Stimulated activated CD4-positive, alpha-beta T cell treated with anti-CD3 and anti-CD28 coated beads, Interleukin-12 subunit alpha, Interleukin-12 subunit beta, amount 100 ng/mL, for 48 hours (primary cell): ENCODE results near the gene RABGAP1L.
"Not testable (repeated sequence)": the region's sequence is repeated elsewhere in the genome, so short reads cannot be mapped to it uniquely, and the experiment has no call there.

Source experiments
- DNase-seq, 3 donors: peaks; one replicate each; pipeline ENCODE4 v3.0.0-alpha.2; 2020; ENCODE audit warnings: low read depth in 2 of 3, low spot score in 1 of 3

RABGAP1L gene

DNA sequence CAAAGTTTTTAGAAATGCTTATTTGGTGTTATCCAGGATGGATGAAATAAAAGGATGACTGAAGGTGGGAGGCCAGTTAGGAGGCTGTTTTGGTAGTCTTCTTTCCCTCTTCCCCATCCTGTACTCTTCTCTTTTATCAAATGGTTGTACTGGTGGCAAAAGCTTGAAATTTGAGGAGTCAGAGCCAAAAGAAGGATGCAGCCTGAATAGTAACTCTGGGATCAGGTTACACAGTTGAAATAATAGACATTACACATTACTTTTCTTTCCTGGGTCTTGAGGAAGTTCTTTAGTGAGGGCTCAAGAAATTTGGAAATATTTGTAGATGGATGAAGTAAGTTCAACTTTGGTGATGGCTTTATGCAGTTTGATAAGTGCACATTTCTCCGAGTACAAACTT is 397.1 kb downstream of the RABGAP1L start:
- no peak for DNase-seq

DNA sequence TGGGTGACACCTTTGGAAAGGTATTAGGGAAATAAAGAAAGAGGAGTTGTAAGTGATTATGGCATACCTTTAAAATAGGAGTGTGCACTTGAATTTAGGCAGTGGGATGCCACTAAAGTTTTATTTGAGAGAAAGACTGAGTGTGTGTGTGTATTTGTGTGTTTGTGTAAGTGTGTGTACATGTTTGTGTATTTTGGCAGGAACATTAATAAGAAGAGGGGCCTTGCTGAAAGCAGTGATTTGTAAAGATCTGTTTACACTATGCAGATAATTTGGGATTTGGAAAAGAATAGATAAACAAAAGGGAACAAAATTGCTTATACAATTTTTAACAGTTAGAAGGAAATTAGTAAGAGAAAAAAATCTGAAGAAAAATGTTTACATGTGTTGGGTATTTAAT is 409.2 kb downstream of the RABGAP1L start:
- DNase-seq, result no peak

DNA sequence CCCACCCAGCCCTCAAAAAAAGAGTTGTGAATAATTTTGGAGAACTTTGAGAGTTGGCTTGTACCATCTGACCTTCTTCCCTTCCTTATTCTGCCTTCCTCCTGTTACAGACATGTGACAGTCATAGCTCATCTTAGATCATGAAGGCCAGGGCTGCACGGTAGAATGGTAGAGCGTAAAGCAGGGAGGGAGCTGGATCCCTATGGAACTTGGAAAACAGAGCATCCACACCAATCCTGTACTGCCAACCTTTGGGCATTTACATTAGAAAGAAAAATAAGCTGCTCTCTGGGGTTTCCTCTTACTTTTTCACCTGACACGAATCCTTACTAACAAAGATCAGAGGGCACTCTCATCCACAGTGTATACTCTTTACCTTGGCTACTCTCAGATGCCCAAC is 409.9 kb downstream of the RABGAP1L start:
- DNase-seq, result no peak

DNA sequence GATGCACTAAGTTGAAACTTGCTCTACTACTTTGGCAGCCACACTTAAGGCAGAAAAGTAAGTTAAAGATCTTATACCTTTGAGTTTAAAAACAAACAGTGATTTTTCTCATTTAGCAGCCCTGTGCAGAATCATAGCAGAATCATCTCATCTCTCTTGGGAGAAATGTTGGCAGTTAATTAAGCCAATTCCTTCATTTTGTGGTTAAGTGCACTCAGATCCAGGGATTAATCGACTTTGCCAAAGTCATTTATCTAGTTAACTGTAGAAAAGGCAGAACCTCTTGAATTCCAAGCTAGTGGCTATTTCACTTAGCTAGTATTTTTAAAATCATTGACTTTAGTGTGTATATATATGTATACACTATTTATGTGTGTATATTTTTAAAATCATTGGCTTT is 413.5 kb downstream of the RABGAP1L start:
- DNase-seq, result no peak

- not testable (repeated sequence) for DNase-seq
These were observed 416.8 kb downstream of the RABGAP1L start for GRCh38 chr1:174576120-174576519.

- no peak for DNase-seq
These were observed 418.4 kb downstream of the RABGAP1L start for GRCh38 chr1:174577681-174578080.

DNA sequence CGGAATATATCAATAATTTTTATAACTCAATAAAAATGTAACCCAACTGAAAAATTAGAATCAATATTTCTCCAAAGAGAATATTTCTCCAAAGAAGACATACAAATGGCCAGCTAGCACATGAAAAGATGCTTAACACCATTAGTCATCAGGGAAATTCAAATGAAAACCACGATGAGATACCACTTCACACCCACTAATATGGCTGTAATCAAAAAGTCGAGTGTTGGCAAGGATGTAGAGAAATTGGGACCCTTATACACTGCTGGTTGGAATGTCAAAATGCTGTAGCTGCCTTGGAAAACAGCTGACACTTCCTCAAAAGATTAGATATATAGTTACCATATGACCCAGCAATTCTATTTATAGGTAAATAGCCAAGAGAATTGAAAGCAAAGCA is 421.5 kb downstream of the RABGAP1L start:
- no peak for DNase-seq

GRCh38 chr1:174583316-174583715 is 424.0 kb downstream of the RABGAP1L start:
- no peak for DNase-seq

- no peak for DNase-seq
These were observed 424.8 kb downstream of the RABGAP1L start for GRCh38 chr1:174584071-174584470.

DNA sequence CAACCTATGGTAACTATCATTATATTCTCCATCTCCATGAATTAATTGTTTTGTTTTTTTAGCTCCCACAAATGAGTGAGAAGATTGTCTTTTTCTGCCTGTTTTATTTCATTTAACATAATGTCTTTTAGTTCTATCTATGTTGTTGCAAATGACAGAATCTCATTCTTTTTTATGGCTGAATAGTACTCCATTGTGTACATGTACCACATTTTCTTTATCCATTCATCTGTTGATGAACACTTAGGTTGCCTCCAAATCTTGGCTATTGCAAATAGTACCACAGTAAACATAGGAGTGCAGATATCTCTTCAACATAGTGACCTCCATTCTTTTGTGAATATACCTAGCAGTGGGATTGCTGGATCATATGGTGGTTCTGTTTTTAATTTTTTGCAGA is 429.3 kb downstream of the RABGAP1L start:
- not testable (repeated sequence) for DNase-seq

- DNase-seq, result no peak
These were observed 445.9 kb downstream of the RABGAP1L start for GRCh38 chr1:174605198-174605597.

DNA sequence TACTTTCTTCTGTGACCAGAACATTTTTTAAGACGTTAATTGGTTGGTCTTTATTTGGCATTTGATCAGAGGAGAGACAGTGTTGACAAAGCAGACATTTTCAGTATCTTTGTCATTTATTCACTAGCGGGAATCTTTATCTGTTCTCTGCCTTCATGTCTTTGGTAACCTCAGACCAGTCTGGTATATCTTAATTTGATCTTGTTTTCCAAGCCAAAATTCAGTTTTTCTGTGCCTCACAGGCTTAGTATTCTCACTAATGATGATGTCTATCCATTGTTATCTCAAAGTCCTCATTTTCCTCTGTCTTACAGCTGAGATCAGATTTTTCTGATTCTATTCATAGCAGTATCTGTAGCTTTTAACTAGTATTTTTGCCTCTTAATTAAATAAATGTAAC is 447.2 kb downstream of the RABGAP1L start:
- no peak for DNase-seq

- DNase-seq, result not testable (repeated sequence)
These were observed 458.6 kb downstream of the RABGAP1L start for GRCh38 chr1:174617905-174618304.

DNA sequence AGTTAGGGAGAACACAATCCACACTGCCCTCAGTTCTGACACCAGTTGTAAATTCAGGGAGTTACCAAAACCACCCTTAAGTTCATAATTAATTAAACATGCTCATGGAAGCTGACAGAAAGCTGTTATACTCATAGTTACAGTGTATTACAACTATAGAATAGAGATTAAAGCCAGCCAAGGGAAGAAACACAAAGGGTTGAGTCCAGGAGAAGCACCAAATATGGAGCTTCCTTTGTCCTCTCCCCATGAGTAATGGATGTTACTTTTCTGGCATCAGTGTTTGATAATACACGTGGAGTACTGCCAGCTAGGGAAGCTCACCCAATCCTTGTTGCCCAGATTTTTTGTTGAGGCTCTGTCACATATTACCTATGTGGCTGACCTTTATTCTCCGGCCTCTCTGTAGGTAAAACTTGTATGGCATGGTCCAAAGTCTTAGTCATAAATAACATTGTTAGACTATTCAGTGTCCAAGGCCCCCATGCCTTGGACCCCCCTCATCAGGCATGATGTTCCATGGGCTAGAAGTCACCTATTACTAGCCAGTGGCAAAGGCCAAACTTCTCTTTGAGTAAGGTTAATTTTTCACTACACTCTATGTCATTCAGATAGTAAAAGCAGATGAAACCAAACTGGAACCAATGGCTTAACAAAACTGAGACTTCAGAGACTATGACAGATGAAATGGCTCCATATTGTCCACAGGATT is 464.2 kb downstream of the RABGAP1L start:
- no peak for DNase-seq

- no peak for DNase-seq
These were observed 467.0 kb downstream of the RABGAP1L start for GRCh38 chr1:174626031-174627025.

DNA sequence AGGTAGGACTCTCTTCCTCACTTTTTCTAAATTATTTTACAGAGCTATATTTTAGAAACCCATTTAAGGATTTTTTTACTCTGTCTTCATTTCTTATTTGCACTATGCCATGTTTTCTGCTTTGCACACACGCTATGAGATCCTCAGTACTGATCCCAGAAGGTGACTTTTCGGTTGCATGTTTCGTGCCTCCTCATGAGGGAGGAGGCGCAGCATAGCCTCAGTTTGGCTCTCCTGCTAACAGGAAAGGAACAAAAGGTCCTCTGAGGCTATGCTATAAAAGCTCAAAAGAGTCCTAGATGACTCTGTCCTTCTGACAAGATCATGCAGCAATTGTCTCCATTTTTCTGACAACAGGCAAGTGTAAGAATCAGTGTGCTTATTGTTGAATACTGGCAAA is 478.2 kb downstream of the RABGAP1L start:
- DNase-seq, result no peak

DNA sequence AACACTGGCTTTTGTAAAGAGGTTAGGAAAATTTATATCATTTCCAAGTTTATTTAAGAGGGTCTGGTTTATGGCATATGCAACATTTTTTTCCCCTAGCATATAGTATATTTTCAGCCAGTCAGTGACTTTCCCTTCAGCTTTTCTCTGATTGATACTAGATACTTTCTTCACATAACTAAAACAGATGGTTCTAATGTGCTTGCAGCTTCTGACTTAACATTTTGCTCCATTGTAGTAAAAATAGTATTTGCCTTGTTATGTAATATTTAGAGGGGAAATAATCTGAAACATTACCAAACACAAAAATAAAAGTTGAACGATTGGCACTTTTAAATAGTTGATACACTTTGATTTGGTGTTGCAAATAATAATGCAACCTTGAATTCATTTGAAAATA is 480.1 kb downstream of the RABGAP1L start:
- no peak for DNase-seq

DNA sequence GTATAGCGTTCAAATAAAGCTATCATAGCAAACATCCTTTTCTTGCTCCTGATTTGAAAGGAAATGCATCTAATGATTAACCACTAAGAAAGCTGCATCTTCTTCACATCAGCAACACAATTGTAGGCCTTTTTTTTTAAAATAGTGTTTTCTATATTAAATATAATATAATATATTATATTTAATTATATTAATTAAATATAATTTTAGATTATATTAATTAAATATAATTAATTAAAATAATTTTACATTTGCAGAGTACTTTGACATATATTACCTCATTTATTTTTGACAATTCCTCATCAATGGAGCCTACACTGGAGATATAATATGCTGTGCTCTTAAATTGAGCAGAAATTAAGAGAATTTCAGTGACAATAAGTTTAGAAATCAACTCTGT is 481.5 kb downstream of the RABGAP1L start:
- no peak for DNase-seq

DNA sequence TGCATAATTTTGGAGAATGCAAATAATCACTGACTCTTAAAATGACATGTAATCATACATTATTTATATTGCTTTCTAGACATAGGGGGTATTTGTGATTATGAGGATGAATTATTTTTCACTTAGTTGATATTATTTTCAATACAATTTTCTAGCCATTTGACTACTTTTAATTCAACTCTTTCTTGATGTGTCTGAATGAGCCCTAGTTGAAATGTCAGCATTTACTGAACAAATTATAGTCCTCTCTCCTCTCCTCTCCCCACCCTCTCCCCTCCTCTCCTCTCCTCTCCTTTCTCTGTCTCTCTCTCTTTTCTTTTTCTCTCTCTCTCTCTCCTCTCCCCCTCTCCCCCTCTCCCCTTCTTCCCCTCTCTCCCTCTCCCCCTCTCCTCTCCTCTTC is 483.1 kb downstream of the RABGAP1L start:
- DNase-seq, result no peak

GRCh38 chr1:174643206-174643605 is 483.9 kb downstream of the RABGAP1L start:
- no peak for DNase-seq

DNA sequence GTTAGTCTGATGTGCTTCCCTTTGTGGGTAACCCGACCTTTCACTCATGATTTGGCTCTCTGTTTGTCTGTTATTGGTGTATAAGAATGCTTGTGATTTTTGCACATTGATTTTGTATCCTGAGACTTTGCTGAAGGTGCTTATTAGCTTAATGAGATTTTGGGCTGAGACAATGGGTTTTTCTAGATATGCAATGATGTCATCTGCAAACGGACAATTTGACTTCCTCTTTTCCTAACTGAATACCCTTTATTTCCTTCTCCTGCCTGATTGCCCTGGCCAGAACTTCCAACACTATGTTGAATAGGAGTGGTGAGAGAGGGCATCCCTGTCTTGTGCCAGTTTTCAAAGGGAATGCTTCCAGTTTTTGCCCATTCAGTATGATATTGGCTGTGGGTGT is 490.3 kb downstream of the RABGAP1L start:
- DNase-seq, result not testable (repeated sequence)

GRCh38 chr1:174652569-174653280 is 493.4 kb downstream of the RABGAP1L start:
- no peak for DNase-seq
